Endodermal cell (in vitro differentiated cells): ENCODE measurements around the gene DIPK1C. TPM values are rescaled to one million over a fixed set of nuclear protein-coding genes. Genes with fewer than 3 reads are reported as not detected.

Experiments
- DNase-seq: peaks from one replicate; pipeline ENCODE4 v3.0.0-alpha.2; 2017
- H3K27ac ChIP-seq: 2 replicates; pipeline ENCODE4 v1.5.1; 2013; ENCODE audit warnings: mild to moderate bottlenecking, low read depth, low read length, moderate library complexity
- H3K27me3 ChIP-seq: 2 replicates; pipeline ENCODE4 v1.6.1; 2013; ENCODE audit warnings: mild to moderate bottlenecking, low read length, moderate library complexity; ENCODE audit not compliant: insufficient read depth, control insufficient read depth, poor library complexity, severe bottlenecking
- H3K36me3 ChIP-seq: 2 replicates; pipeline ENCODE4 v1.7.0; 2013; ENCODE audit warnings: mild to moderate bottlenecking, low read length, moderate library complexity; ENCODE audit not compliant: control insufficient read depth, insufficient read depth
- H3K4me1 ChIP-seq: one replicate; pipeline ENCODE4 v1.7.0; 2013; ENCODE audit warnings: low read length; ENCODE audit not compliant: control insufficient read depth, insufficient read depth
- H3K4me3 ChIP-seq: 2 replicates; pipeline ENCODE4 v1.5.1; 2013; ENCODE audit warnings: mild to moderate bottlenecking, low read length, moderate library complexity
- H3K9ac ChIP-seq: 2 replicates; pipeline ENCODE4 v1.6.1; 2013; ENCODE audit warnings: mild to moderate bottlenecking, low read length, moderate library complexity; ENCODE audit not compliant: poor library complexity, severe bottlenecking; ENCODE audit errors: extremely low read depth
- H3K9me3 ChIP-seq: 2 replicates; pipeline ENCODE4 v1.6.1; 2013; ENCODE audit warnings: mild to moderate bottlenecking, low read length, moderate library complexity; ENCODE audit not compliant: control insufficient read depth
- H3K27ac Mint-ChIP-seq: 2 replicates; pipeline ENCODE4 v1.8.0; 2020; ENCODE audit warnings: mixed read lengths
- H3K27me3 Mint-ChIP-seq: 2 replicates; pipeline ENCODE4 v1.8.0; 2021; ENCODE audit warnings: mild to moderate bottlenecking, mixed read lengths; ENCODE audit not compliant: insufficient read depth
- H3K36me3 Mint-ChIP-seq: 2 replicates; pipeline ENCODE4 v1.8.0; 2020; ENCODE audit warnings: low read depth, mixed read lengths
- H3K4me1 Mint-ChIP-seq: 2 replicates; pipeline ENCODE4 v1.8.0; 2020; ENCODE audit warnings: mixed read lengths
- H3K4me3 Mint-ChIP-seq: 2 replicates; pipeline ENCODE4 v1.8.0; 2020; ENCODE audit warnings: mild to moderate bottlenecking, moderate library complexity, mixed read lengths
- H3K9me3 Mint-ChIP-seq: 2 replicates; pipeline ENCODE4 v1.8.0; 2020; ENCODE audit warnings: mild to moderate bottlenecking, mixed read lengths
- CTCF ChIP-seq: fragments of 200-600 bp; sonication (generic); conservative IDR thresholded peaks from 2 replicates; pipeline ENCODE4 v1.5.0; 2021; ENCODE audit warnings: antibody characterized with exemption, mild to moderate bottlenecking
- WGBS, 2 experiments: methylation state at CpG; one replicate each; pipeline versions ENCODE4 v1.1.5 to v1.1.7; 2013; ENCODE audit warnings: missing lambda C conversion rate in 2 of 2, mixed read lengths in 1 of 2; ENCODE audit not compliant: insufficient coverage in 1 of 2, insufficient read length in 1 of 2; 5-methylcytosine and 5-hydroxymethylcytosine counted together
- total RNA-seq, 2 donors: library from RNA; stranded (reverse); fragmentation: NEBNext Ultra II Directional in 1 of 2; extraction: Animal tissue kit (Norgen Biotek cat#: 25700) in 1 of 2; gene quantifications; 2 replicates in 1 of 2; 3 replicates in 1 of 2; pipeline ENCODE4 v1.2.1, GENCODE V29; 2021

The DIPK1C gene
- total RNA-seq, 2 donors from 2014 or later, result 0.13 TPM; not detected in 1

GRCh38 chr18:74459889-74460288 is 2.8 kb upstream of the DIPK1C start:
- Histone ChIP-seq H3K36me3 (no peaks in the 10 kb centered on the region), H3K4me3 (no peak overlapping the region), H3K27me3 (peaks cover 47% of the 10 kb centered on the region), H3K4me1 (no peaks in the 10 kb centered on the region), H3K9me3 (no peaks in the 10 kb centered on the region), H3K9ac (no peak overlapping the region), H3K27ac (no peak overlapping the region)
- Mint-ChIP-seq H3K9me3 (no peaks in the 10 kb centered on the region), H3K36me3 (no peaks in the 10 kb centered on the region), H3K27me3 (peaks cover 52% of the 10 kb centered on the region), H3K4me1 (peaks cover 3% of the 10 kb centered on the region), H3K4me3 (no peak overlapping the region), H3K27ac (no peak overlapping the region)
- 65 to 69% methylated on average over 5 to 7 of the region's 7 CpGs for WGBS, 2 experiments
- peak; percentile 81 for TF ChIP-seq CTCF
- DNase-seq, result peak; percentile 88

GRCh38 chr18:74457725-74458421 is 765 bp upstream of the DIPK1C start:
- 69 to 80% methylated on average over 19 to 33 of the region's 34 CpGs for WGBS, 2 experiments
- H3K27me3 ChIP-seq, result peaks cover 54% of the 10 kb centered on the region
- H3K27me3 Mint-ChIP-seq, result peaks cover 58% of the 10 kb centered on the region

GRCh38 chr18:74456349-74457042 is 612 bp downstream of the DIPK1C start:
- Histone ChIP-seq H3K36me3 (no peaks in the 10 kb centered on the region), H3K9me3 (no peaks in the 10 kb centered on the region), H3K4me1 (no peaks in the 10 kb centered on the region), H3K4me3 (peak overlapping the region; percentile 79), H3K27ac (no peak overlapping the region), H3K9ac (no peak overlapping the region), H3K27me3 (peaks cover 54% of the 10 kb centered on the region)
- TF ChIP-seq CTCF, result no peak
- Mint-ChIP-seq H3K36me3 (no peaks in the 10 kb centered on the region), H3K9me3 (no peaks in the 10 kb centered on the region), H3K4me3 (peak overlapping the region; percentile 50), H3K27me3 (peaks cover 55% of the 10 kb centered on the region), H3K4me1 (peaks cover 10% of the 10 kb centered on the region), H3K27ac (no peak overlapping the region)
- peak; percentile 71 for DNase-seq
- 0 to 1% methylated on average over 13 to 69 of the region's 69 CpGs for WGBS, 2 experiments

More at GRCh38 chr18:74457725-74458421, 765 bp upstream of the DIPK1C start:
- peak overlapping the region; percentile 62 for H3K4me3 Mint-ChIP-seq
- no peaks in the 10 kb centered on the region for H3K9me3 Mint-ChIP-seq
- peaks cover 10% of the 10 kb centered on the region for H3K4me1 Mint-ChIP-seq
- no peaks in the 10 kb centered on the region for H3K36me3 ChIP-seq
- no peak overlapping the region for H3K27ac ChIP-seq
- no peaks in the 10 kb centered on the region for H3K9me3 ChIP-seq
- TF ChIP-seq CTCF, result no peak
- no peaks in the 10 kb centered on the region for H3K4me1 ChIP-seq
- DNase-seq, result no peak
- no peak overlapping the region for H3K9ac ChIP-seq
- H3K36me3 Mint-ChIP-seq, result no peaks in the 10 kb centered on the region
- H3K27ac Mint-ChIP-seq, result no peak overlapping the region
- no peak overlapping the region for H3K4me3 ChIP-seq
